GM23338 (cell line): ENCODE results near the gene TBC1D30. TPM values are rescaled to one million over a fixed set of nuclear protein-coding genes. Genes with fewer than 3 reads are reported as not detected.
"Not testable (repeated sequence)": the region's sequence is repeated elsewhere in the genome, so short reads cannot be mapped to it uniquely, and the experiment has no call there.

Source experiments
- ATAC-seq: fragments of 200-7000 bp; cut with Tn5 transposase; 3 replicates; pipeline ENCODE4 v1.9.1; 2020
- DNase-seq: peaks from one replicate; pipeline ENCODE4 v3.0.0-alpha.2; 2015; ENCODE audit warnings: low spot score
- H2AFZ ChIP-seq: fragments of 200-600 bp; sonication (generic); 2 replicates; pipeline ENCODE4 v1.8.0; 2016; ENCODE audit warnings: antibody characterized with exemption, mild to moderate bottlenecking, moderate library complexity
- H3F3A ChIP-seq: fragments of 200-600 bp; sonication (generic); replicated peaks from 2 replicates; pipeline ENCODE4 v1.8.0; 2017; ENCODE audit warnings: antibody characterized with exemption, mixed run types, low read depth
- H3K27ac ChIP-seq: fragments of 200-600 bp; sonication (generic); 2 replicates; pipeline ENCODE4 v1.6.1; 2016; ENCODE audit warnings: low read depth
- H3K27me3 ChIP-seq: fragments of 200-600 bp; sonication (generic); 2 replicates; pipeline ENCODE4 v1.8.0; 2016; ENCODE audit warnings: mild to moderate bottlenecking, mixed run types, moderate library complexity; ENCODE audit not compliant: insufficient read depth
- H3K36me3 ChIP-seq: fragments of 200-600 bp; sonication (generic); 2 replicates; pipeline ENCODE4 v1.8.0; 2016; ENCODE audit warnings: mild to moderate bottlenecking; ENCODE audit not compliant: insufficient read depth
- H3K4me1 ChIP-seq: fragments of 200-600 bp; sonication (generic); 2 replicates; pipeline ENCODE4 v1.8.0; 2016; ENCODE audit warnings: mild to moderate bottlenecking, moderate library complexity; ENCODE audit not compliant: insufficient read depth
- H3K4me2 ChIP-seq: fragments of 200-600 bp; sonication (generic); 2 replicates; pipeline ENCODE4 v1.7.1; 2017; ENCODE audit warnings: mixed run types
- H3K4me3 ChIP-seq: fragments of 200-600 bp; sonication (generic); 2 replicates; pipeline ENCODE4 v1.6.1; 2016; ENCODE audit warnings: mixed run types
- H3K79me2 ChIP-seq: fragments of 200-600 bp; sonication (generic); replicated peaks from 2 replicates; pipeline ENCODE4 v1.8.0; 2017; ENCODE audit warnings: mild to moderate bottlenecking; ENCODE audit not compliant: insufficient read depth
- H3K9me2 ChIP-seq: fragments of 200-600 bp; sonication (generic); 2 replicates; pipeline ENCODE4 v1.8.0; 2017; ENCODE audit not compliant: insufficient read depth
- H4K20me1 ChIP-seq: fragments of 200-600 bp; sonication (generic); replicated peaks from 2 replicates; pipeline ENCODE4 v1.8.0; 2017; ENCODE audit warnings: mild to moderate bottlenecking; ENCODE audit not compliant: insufficient read depth
- H3K27ac Mint-ChIP-seq: 2 replicates; pipeline ENCODE4 v1.8.0; 2020; ENCODE audit warnings: inconsistent platforms, mild to moderate bottlenecking, moderate library complexity, mixed read lengths
- H3K27me3 Mint-ChIP-seq: 3 replicates; pipeline ENCODE4 v1.8.0; 2022; ENCODE audit warnings: low read depth, mild to moderate bottlenecking, moderate library complexity, mixed read lengths, inconsistent platforms; ENCODE audit not compliant: insufficient read depth, poor library complexity
- H3K36me3 Mint-ChIP-seq: 3 replicates; pipeline ENCODE4 v1.8.0; 2021; ENCODE audit warnings: low read depth, mild to moderate bottlenecking, inconsistent platforms, moderate library complexity, mixed read lengths
- H3K4me1 Mint-ChIP-seq: 3 replicates; pipeline ENCODE4 v1.8.0; 2020; ENCODE audit warnings: mild to moderate bottlenecking, inconsistent platforms, mixed read lengths
- H3K4me3 Mint-ChIP-seq: 3 replicates; pipeline ENCODE4 v1.8.0; 2021; ENCODE audit warnings: moderate library complexity, mild to moderate bottlenecking, inconsistent platforms, mixed read lengths
- H3K9me3 Mint-ChIP-seq: 3 replicates; pipeline ENCODE4 v1.8.0; 2020; ENCODE audit warnings: moderate library complexity, mild to moderate bottlenecking, inconsistent platforms, mixed read lengths
- CREB1 ChIP-seq: fragments of 250-450 bp; sonication (Bioruptor Pico); IDR thresholded peaks from 2 replicates; pipeline ENCODE4 v1.5.0; 2020; ENCODE audit warnings: low read depth, mild to moderate bottlenecking, moderate library complexity
- CTCF ChIP-seq, 2 experiments: fragments of 200-600 bp in 1 of 2; sonication (generic) in 1 of 2; conservative IDR thresholded peaks; 2 replicates each; pipeline versions ENCODE4 v1.5.1 to v1.6.1; 2016 to 2017; ENCODE audit warnings: antibody characterized with exemption in 2 of 2, low read depth in 2 of 2, mild to moderate bottlenecking in 2 of 2, moderate library complexity in 1 of 2
- ETS1 ChIP-seq: IDR thresholded peaks from 2 replicates; pipeline ENCODE4 v1.6.1; 2016; ENCODE audit warnings: antibody characterized with exemption
- EZH2 ChIP-seq: fragments of 200-600 bp; sonication (generic); IDR thresholded peaks from one replicate; pipeline ENCODE4 v1.8.0; 2017; ENCODE audit warnings: antibody characterized with exemption, mild to moderate bottlenecking, low read depth; ENCODE audit not compliant: unreplicated experiment
- EZH2phosphoT487 ChIP-seq: fragments of 200-600 bp; sonication (generic); IDR thresholded peaks from one replicate; pipeline ENCODE4 v1.8.1; 2018; ENCODE audit warnings: antibody characterized with exemption; ENCODE audit not compliant: unreplicated experiment
- JUNB ChIP-seq: IDR thresholded peaks from one replicate; pipeline ENCODE4 v1.6.1; 2016; ENCODE audit warnings: antibody characterized with exemption; ENCODE audit not compliant: unreplicated experiment
- NANOG ChIP-seq: IDR thresholded peaks from 2 replicates; pipeline ENCODE4 v1.6.1; 2016; ENCODE audit warnings: antibody characterized with exemption, borderline replicate concordance
- POLR2AphosphoS5 ChIP-seq: IDR thresholded peaks from 2 replicates; pipeline ENCODE4 v1.6.1; 2016; ENCODE audit warnings: antibody characterized with exemption, low read depth
- REST ChIP-seq: IDR thresholded peaks from one replicate; pipeline ENCODE4 v1.6.1; 2018; ENCODE audit warnings: antibody characterized with exemption; ENCODE audit not compliant: unreplicated experiment
- STAT1 ChIP-seq: IDR thresholded peaks from one replicate; pipeline ENCODE4 v1.6.1; 2016; ENCODE audit warnings: antibody characterized with exemption; ENCODE audit not compliant: unreplicated experiment
- ZNF114 ChIP-seq: fragments of 250-450 bp; sonication (Bioruptor Pico); IDR thresholded peaks from 2 replicates; pipeline ENCODE4 v1.5.0; 2020; ENCODE audit warnings: mild to moderate bottlenecking, moderate library complexity
- polyA plus RNA-seq: library from polyadenylated mRNA; unstranded; fragments of >200 nt; fragmentation: Nextera tagmentation; extraction: Ambion mirVana; gene quantifications from 2 replicates; pipeline ENCODE4 v1.2.1, GENCODE V29; 2016
- total RNA-seq: library from RNA; depleted of rRNA; stranded (reverse); fragments of >200 nt; shearing (Covaris generic); gene quantifications from 2 replicates; pipeline ENCODE4 v1.2.3, GENCODE V29; 2014

TBC1D30 gene
- total and polyA plus RNA-seq, 2 experiments from 2014 or later = 2.9 to 9.6 TPM

GRCh38 chr12:64848409-64848808 lies 24.0 kb downstream of the TBC1D30 start:
- H3K4me2 ChIP-seq, H3K36me3 ChIP-seq, ATAC-seq, H3K27ac Mint-ChIP-seq, DNase-seq, H3K4me3 ChIP-seq, H3K9me3 Mint-ChIP-seq, H3K36me3 Mint-ChIP-seq, H3K27me3 ChIP-seq, H3K9me2 ChIP-seq, H3K27me3 Mint-ChIP-seq, H3K79me2 ChIP-seq, H3K4me3 Mint-ChIP-seq, H2AFZ ChIP-seq, H3K4me1 ChIP-seq, H3K4me1 Mint-ChIP-seq, H3K27ac ChIP-seq, H3F3A ChIP-seq, H4K20me1 ChIP-seq: not testable (repeated sequence)

GRCh38 chr12:64858882-64859605 lies 34.6 kb downstream of the TBC1D30 start:
- no peak overlapping the region for H2AFZ ChIP-seq
- H3K4me1 ChIP-seq = peaks cover 6% of the 10 kb centered on the region; the same call in 1 of the 2 replicates
- TF ChIP-seq ETS1 = no peak
- TF ChIP-seq JUNB = no peak
- TF ChIP-seq EZH2 = no peak
- TF ChIP-seq ZNF114 = no peak
- H3K79me2 ChIP-seq = no peaks in the 10 kb centered on the region
- Mint-ChIP-seq H3K4me3 (no peak overlapping the region), H3K9me3 (no peaks in the 10 kb centered on the region; the same call in 2 of the 3 replicates), H3K36me3 (no peaks in the 10 kb centered on the region), H3K27me3 (no peaks in the 10 kb centered on the region), H3K4me1 (peaks cover 10% of the 10 kb centered on the region; the same call in 2 of the 3 replicates), H3K27ac (no peak overlapping the region)
- H3F3A ChIP-seq = no peaks in the 10 kb centered on the region
- H3K9me2 ChIP-seq = no peaks in the 10 kb centered on the region
- no peak overlapping the region for H3K27ac ChIP-seq
- ATAC-seq (no peak), DNase-seq (no peak)
- H3K27me3 ChIP-seq = no peaks in the 10 kb centered on the region
- H3K36me3 ChIP-seq = no peaks in the 10 kb centered on the region
- no peaks in the 10 kb centered on the region for H4K20me1 ChIP-seq
- H3K4me2 ChIP-seq = no peak overlapping the region
- H3K4me3 ChIP-seq = no peak overlapping the region

- Histone ChIP-seq H3K79me2 (no peaks in the 10 kb centered on the region), H3K36me3 (no peaks in the 10 kb centered on the region), H3K4me1 (peaks cover 13% of the 10 kb centered on the region; the same call in 1 of the 2 replicates), H3K27me3 (no peaks in the 10 kb centered on the region), H4K20me1 (no peaks in the 10 kb centered on the region), H3K9me2 (no peaks in the 10 kb centered on the region), H3F3A (no peaks in the 10 kb centered on the region), H3K27ac (no peak overlapping the region), H3K4me3 (no peak overlapping the region), H3K4me2 (no peak overlapping the region), H2AFZ (no peak overlapping the region)
- H3K9me3 Mint-ChIP-seq = no peaks in the 10 kb centered on the region; the same call in 2 of the 3 replicates
- H3K27ac Mint-ChIP-seq = no peak overlapping the region
- H3K4me3 Mint-ChIP-seq = no peak overlapping the region
- peaks cover 21% of the 10 kb centered on the region for H3K4me1 Mint-ChIP-seq
- DNase-seq = no peak
- no peaks in the 10 kb centered on the region for H3K36me3 Mint-ChIP-seq
- no peaks in the 10 kb centered on the region for H3K27me3 Mint-ChIP-seq
- no peak for ATAC-seq
- TF ChIP-seq REST (no peak), ETS1 (no peak), ZNF114 (no peak), EZH2phosphoT487 (no peak), CREB1 (no peak), STAT1 (no peak), POLR2AphosphoS5 (no peak), CTCF (conservative IDR thresholded peaks at IDR 0.05; ENCODE audit: low read depth in 2 of 2) (no peak), NANOG (no peak), JUNB (no peak)
These were observed 36.1 kb downstream of the TBC1D30 start for GRCh38 chr12:64860446-64860998.
